Mucosa of descending colon (tissue), 3 donors: ENCODE data around the gene MSI2. TPM values are rescaled to one million over a fixed set of nuclear protein-coding genes. Genes with fewer than 3 reads are reported as not detected.

ENCODE experiments used
- ATAC-seq: fragments of 200-7000 bp; cut with Tn5 transposase; one replicate; pipeline ENCODE4 v1.9.1; 2020; ENCODE audit warnings: mild to moderate bottlenecking, moderate library complexity
- DNase-seq, 3 donors: peaks; one replicate each; pipeline ENCODE4 v3.0.0-alpha.2; 2020
- H3K36me3 ChIP-seq: fragments of 200-600 bp; one replicate; pipeline ENCODE4 v1.8.0; 2021; ENCODE audit warnings: low read depth, mild to moderate bottlenecking
- H3K4me1 ChIP-seq: fragments of 200-600 bp; one replicate; pipeline ENCODE4 v1.8.0; 2021; ENCODE audit warnings: low read depth, mild to moderate bottlenecking
- H3K4me3 ChIP-seq: fragments of 200-600 bp; one replicate; pipeline ENCODE4 v1.8.0; 2021; ENCODE audit warnings: mild to moderate bottlenecking
- H3K9me3 ChIP-seq: fragments of 200-600 bp; one replicate; pipeline ENCODE4 v1.8.0; 2021; ENCODE audit warnings: mild to moderate bottlenecking
- intact Hi-C, 2 donors: fragments of 100-400 bp; cut with DNase I in 1 of 2; cut with micrococcal nuclease in 1 of 2; formaldehyde crosslinking; loops; one replicate each; pipeline versions ENCODE4 v1.11.0 to v1.11.1; 2022; cut with DNase I, micrococcal nuclease
- total RNA-seq, 3 donors: library from RNA; stranded (reverse); fragmentation: NEBNext Ultra II Directional in 2 of 3; extraction: Animal tissue kit (Norgen Biotek cat#: 25700) in 2 of 3; gene quantifications; one replicate each; pipeline versions ENCODE4 v1.2.1 to v1.2.4, GENCODE V29; 2021 to 2023
- TF ChIP-seq, protein P1 (sequence below): fragments of 200-600 bp; IDR thresholded peaks from one replicate; pipeline ENCODE4 v1.8.0; 2022; ENCODE audit warnings: antibody characterized with exemption, mild to moderate bottlenecking
- donor health status: DM: no; HTN: no; CAD: no; lungs with moderate emphysema.
- donor health status: DM: no; HTN: no; CAD: no.
- donor health status: DM: no; HTN: yes; CAD: no.

MSI2 gene
- total RNA-seq, 3 donors from 2014 or later: 60.0 to 72.6 (median 65.7) TPM

DNA sequence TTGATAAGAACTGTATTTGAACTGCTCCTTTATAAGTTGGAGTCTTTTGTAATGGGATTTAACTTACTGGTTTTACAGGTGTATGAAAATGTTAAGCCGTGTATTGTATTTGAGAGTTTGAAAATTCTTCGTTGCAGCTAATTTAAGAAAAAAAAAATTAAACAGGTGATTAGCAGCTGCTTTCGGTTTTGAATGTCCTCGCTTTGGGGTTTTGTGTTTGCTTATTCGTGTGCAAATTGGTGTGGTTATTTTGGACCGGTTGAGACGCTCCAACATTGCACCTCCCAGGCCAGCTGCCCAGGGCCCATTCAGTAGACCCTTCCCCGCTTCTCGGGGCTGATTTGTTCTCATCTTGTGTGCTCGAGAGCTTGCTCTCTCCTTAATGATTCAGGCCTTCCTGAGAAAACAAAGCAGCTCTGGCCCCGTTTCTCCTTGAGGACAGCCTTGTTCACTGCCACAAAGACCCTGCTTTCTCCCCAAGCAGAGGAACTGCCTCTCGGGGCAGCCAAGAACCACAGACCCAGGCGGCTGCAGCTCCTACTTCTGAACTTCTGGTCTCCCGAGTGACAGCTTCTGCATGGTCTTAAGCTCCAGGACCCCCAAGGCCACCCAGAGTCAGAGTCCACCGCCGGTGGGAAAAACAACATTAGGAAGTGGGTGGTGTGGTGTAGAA is 100.5 kb downstream of the MSI2 start:
- no peaks in the 10 kb centered on the region for H3K36me3 ChIP-seq
- no peaks in the 10 kb centered on the region for H3K4me1 ChIP-seq
- ATAC-seq (peak; percentile 39), DNase-seq (no peak)
- TF ChIP-seq, protein P1, sequence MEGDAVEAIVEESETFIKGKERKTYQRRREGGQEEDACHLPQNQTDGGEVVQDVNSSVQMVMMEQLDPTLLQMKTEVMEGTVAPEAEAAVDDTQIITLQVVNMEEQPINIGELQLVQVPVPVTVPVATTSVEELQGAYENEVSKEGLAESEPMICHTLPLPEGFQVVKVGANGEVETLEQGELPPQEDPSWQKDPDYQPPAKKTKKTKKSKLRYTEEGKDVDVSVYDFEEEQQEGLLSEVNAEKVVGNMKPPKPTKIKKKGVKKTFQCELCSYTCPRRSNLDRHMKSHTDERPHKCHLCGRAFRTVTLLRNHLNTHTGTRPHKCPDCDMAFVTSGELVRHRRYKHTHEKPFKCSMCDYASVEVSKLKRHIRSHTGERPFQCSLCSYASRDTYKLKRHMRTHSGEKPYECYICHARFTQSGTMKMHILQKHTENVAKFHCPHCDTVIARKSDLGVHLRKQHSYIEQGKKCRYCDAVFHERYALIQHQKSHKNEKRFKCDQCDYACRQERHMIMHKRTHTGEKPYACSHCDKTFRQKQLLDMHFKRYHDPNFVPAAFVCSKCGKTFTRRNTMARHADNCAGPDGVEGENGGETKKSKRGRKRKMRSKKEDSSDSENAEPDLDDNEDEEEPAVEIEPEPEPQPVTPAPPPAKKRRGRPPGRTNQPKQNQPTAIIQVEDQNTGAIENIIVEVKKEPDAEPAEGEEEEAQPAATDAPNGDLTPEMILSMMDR: no peak
- no peaks in the 10 kb centered on the region for H3K9me3 ChIP-seq
- intact Hi-C loops: no loop called here
- no peak overlapping the region for H3K4me3 ChIP-seq

DNA sequence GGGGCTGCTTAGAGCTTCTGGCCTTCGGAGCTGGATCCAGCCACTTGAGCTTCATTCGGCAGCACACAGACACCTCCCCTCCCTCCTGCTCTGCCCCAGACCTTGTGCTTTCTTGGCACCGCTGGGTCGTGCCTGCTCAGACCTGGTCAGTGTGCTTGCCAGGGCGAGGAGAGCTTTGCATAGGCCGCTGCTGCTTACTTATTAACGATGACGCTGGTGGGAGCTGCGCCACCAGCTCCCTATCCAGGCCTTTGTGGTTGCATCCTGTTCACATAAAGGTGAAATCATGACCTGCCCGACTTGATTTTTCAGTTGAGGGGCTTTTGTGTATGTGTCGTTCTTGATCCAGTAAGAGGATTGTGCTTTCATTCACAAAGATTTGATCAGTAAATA is 101.1 kb downstream of the MSI2 start:
- TF ChIP-seq, protein P1: no peak
- intact Hi-C loops: no loop called here
- DNase-seq (peak in 1 of 3 donors; percentile 60), ATAC-seq (peak; percentile 47)
- no peaks in the 10 kb centered on the region for H3K4me1 ChIP-seq
- no peaks in the 10 kb centered on the region for H3K9me3 ChIP-seq
- H3K4me3 ChIP-seq: no peak overlapping the region
- H3K36me3 ChIP-seq: no peaks in the 10 kb centered on the region

DNA sequence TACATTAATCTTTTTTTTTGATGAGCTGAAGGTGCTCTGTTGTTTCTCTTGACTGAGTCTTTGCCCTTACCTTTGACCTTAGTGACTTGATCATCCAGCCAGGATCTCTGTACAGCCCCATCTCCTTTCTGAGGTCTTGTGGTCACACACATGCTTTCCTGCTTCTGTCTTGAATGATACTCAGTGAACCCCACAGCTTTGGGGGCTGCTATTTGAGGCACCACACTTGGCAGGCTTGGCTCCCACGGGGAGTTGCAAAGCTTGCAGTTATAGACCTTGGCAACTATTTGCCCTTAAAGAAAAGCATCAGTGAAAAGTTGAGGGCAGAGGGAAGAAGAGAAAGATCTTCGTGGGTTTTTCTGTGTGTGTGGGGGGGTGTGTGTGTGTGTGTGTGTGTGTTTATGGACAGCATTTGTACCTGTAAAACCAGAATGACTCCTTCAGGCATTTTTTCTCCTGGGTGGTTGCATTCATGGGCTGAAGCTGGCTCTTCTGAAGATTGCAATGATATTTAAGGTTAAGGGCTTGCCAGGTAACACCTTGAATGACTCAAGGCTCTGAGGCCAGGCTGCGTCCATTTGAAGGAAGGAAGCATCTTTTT is 101.6 kb downstream of the MSI2 start:
- DNase-seq: no peak
- Histone ChIP-seq H3K9me3 (no peaks in the 10 kb centered on the region), H3K4me3 (no peak overlapping the region), H3K36me3 (no peaks in the 10 kb centered on the region), H3K4me1 (no peaks in the 10 kb centered on the region)
- TF ChIP-seq, protein P1: no peak
- intact Hi-C loops: no loop called here
- ATAC-seq: peak; percentile 38

DNA sequence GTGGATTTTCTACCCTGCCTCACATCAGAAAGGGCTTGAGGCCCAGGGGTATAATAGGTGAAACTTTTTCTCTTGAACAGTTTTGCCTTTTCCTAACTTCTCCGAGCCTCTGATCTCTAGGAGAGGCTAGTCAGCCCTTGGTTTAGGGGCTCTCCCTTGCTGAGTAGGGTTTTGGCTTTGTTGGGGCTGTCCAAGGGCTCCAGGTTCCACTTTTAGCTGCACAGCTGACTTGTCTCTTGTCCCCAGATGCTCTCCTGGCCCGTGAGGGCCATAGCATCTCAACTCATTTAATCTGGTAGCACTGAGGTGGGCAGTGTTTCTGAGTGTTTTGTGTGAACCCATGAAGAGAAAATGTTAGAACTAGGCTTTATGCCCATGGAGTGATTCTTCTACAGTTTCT is 103.9 kb downstream of the MSI2 start:
- Histone ChIP-seq H3K9me3 (no peaks in the 10 kb centered on the region), H3K36me3 (no peaks in the 10 kb centered on the region), H3K4me3 (no peak overlapping the region), H3K4me1 (no peaks in the 10 kb centered on the region)
- DNase-seq (no peak), ATAC-seq (no peak)
- TF ChIP-seq, protein P1: no peak
- intact Hi-C loops: no loop called here

DNA sequence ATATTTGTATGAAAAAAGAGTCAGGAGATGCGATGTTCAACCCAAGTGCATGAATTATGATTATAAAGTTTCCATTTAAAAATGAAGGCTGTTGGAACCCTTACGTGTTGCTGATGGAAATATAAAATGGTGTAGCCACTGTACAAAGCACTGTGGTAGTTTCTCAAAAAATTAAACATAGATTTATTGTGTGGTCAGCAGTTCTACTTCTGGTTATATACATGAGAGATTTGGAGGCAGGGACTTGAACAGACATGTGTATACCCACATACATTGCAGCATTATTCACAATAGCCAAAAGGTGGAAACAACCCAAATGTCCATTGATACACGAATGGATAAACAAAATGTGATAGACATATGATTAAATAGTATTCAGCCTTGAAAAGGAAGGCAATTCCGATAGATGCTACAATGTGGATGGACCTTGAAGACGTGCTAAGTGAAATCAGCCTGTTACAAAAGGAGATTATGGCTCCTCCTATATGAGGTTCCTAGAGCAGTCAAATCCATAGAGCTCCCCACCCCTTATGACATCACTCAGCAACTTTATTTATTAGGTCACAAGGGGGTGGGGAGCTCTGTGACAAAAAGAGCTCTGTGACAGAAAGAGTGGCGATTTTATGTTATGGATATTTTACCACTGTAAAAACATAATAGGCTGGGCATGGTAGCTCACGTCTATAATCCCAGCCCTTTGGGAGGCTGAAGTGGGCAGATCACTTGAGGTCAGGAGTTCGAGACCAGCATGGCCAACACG is 106.7 kb downstream of the MSI2 start:
- intact Hi-C loops: no loop called here
- ATAC-seq (no peak), DNase-seq (no peak)
- Histone ChIP-seq H3K36me3 (no peaks in the 10 kb centered on the region), H3K9me3 (no peaks in the 10 kb centered on the region), H3K4me3 (no peak overlapping the region), H3K4me1 (peaks cover 4% of the 10 kb centered on the region)
- TF ChIP-seq, protein P1: no peak
